ENCODE measurements around the gene SH3BGR.

SH3BGR gene

DNA sequence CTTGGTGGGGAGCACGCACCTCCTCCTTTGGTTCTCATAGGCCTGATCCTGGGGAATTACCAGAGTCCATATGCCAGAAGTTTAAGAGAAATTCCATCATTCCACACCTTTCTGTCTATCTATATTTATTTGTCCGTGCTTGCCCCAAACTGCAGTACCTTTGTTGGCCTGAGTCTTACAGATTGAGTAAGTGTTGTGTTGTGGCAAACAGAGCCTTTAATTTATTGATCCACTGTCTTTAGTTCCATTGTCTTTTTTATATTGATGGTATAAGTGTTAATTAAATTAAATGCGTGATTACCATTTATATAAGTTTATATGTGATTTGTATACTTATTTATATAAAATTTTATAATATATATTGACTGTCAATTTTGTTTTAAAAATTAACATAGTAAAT, 4.9 kb downstream of the SH3BGR start:
- FAIRE-seq, result no peak
- DNase-seq (ENCODE audit: low spot score), result no peak

DNA sequence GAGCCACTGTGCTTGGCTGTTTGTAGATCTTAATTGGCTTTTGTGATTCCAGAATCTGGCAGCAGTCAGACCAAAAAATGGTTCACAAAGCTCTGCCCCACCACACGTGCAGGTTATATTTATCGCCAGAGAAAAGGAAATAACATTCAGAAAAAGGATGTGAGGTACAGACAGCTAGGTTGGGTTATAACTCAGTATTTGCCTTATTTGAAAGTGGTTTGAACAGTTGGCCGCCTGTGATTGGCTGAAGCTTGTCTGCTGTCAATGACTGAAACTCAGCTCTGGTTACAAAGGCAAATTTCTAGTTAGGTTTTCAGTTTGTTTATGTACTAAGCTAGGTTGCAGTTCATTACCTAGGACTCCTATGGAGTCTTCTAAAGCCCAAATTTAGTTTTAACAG, 9.6 kb downstream of the SH3BGR start:
- FAIRE-seq (no peak), DNase-seq (ENCODE audit: low spot score) (no peak)

DNA sequence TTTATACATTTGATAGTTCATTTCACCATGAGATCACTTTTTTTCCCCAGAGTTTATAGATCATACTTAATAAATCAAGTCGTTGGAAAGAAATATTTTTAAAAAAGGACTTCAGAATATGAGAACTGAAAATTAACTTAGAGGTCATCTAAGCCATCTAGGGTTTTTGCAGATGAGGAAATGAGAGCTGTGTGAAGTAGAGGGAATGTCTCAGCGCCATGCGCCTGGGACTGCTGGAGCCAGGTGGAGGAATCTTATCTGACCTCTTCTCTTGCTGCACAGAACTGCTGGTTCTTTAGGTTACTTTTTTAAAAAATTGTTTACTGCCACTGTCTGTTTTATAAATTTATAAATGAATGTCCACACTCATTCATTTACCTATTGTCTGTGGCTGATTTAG, 11.5 kb downstream of the SH3BGR start:
- no peak for FAIRE-seq

DNA sequence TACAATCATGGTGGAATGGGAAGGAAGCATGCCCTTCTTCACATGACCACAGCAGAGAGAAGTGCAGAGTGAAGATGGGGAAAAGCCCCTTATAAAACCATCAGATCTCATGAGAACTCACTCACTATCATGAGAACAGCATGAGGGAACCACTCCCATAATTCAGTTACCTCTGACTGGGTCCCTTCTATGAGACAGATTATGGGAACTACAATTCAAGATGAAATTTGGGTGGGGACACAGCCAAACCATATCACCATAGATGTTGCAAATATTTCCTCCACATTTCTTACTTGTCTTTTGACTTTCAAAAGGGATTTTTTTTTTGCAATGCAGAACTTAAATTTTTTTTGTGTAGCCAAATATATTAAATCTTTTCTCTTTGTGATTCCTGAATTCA, 14.8 kb downstream of the SH3BGR start:
- FAIRE-seq, result no peak

More for the DNA sequence above, 11.5 kb downstream of the SH3BGR start:
- no peak for DNase-seq (ENCODE audit: low spot score)

DNA sequence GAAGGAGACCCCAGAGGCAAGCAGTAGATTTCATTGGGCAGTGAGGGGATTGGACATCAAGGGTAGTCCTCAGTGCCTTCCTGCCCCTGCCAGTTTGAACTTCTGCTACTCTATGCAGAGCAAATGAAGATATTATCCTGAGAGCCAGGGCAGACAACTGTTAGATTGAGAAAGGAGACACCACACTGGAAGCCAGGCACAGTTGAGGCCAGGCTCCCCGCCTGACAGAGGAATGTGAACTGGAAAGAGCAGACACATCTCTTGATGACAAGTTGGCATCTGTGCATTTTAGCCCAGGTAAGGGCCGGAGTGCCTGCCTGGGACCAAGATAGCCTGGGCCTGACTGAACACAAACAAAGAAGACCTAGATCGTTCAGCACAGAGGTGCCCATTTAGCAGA, 16.0 kb downstream of the SH3BGR start:
- FAIRE-seq (no peak), DNase-seq (ENCODE audit: low spot score) (no peak)

More for the DNA sequence above, 14.8 kb downstream of the SH3BGR start:
- no peak for DNase-seq (ENCODE audit: low spot score)

DNA sequence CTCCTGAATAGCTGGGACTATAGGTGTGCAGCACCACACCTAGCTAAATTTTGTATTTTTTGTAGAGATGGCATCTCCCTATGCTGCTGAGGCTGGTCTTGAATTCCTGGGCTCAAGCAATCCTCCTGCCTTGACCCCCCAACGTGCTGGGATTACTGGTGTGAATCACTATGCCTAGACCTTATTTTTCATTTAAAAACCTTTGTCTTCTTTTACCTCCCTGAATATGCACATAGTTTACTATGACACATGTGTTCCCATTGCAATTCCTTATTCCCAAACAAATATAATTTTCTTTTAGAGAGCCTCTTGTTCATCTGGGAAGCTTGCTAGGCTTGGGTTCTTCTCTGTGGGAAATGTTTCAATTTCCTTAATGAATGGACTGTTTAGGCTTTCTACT, 16.8 kb downstream of the SH3BGR start:
- FAIRE-seq, result no peak
- no peak for DNase-seq (ENCODE audit: low spot score)

DNA sequence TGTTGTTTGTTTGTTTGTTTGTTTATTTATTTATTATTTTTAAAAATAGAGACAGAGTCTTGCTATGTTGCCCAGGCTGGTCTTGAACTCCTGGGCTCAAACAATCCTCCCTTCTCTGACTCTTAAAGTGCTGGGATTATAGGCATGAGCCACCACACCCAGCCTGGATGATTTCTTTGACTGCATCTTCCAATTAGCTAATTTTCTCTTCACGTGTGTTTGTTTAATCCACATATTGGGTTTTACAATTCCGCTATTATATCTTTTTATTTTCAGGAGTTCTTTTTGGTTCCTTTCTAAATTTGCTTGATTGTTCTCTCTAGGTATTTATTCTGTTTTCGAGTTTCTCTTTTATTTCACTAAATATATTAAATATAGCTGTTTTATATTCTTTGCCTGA, 19.8 kb downstream of the SH3BGR start:
- no peak for DNase-seq (ENCODE audit: low spot score)
- FAIRE-seq, result no peak

DNA sequence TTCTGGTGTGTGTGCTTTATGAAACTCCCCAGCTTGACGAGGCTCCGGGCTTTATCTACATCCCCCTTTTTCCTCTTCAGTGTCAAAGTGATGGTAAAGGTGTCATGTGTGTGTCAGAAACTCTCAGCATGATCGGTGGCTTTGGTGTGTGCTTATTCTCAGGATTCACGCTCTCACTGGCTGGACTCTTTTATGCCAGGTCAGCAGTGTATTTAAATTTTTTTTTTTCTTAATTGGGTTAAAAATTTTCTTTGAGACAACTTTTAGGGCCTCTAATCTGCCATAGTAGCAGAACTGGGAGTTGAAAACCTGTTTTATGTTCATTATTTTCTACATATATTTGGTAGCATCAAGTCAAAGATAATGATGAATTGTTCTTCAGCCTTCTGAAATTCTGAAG, 21.0 kb downstream of the SH3BGR start:
- DNase-seq (ENCODE audit: low spot score) (no peak), FAIRE-seq (no peak)

DNA sequence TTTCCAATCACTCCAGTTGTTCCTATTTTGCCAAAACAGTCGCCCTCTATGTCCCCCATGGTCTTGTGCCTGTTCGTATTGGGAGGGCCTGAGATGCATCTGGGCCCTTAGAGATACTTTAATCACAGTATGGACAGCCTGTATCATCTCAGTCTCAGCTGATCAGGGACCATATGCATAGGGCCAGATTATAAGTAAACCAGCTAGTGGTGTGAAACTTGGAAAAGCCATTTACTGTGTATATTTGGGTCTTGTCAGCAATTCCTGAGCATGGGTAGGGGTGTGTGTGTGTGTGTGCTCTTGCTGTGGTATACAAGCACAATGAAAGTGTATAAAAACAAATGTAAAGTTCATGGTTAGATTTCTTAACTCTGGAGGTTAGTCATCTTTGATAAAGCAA, 22.8 kb downstream of the SH3BGR start:
- DNase-seq (ENCODE audit: low spot score), result no peak
- no peak for FAIRE-seq

DNA sequence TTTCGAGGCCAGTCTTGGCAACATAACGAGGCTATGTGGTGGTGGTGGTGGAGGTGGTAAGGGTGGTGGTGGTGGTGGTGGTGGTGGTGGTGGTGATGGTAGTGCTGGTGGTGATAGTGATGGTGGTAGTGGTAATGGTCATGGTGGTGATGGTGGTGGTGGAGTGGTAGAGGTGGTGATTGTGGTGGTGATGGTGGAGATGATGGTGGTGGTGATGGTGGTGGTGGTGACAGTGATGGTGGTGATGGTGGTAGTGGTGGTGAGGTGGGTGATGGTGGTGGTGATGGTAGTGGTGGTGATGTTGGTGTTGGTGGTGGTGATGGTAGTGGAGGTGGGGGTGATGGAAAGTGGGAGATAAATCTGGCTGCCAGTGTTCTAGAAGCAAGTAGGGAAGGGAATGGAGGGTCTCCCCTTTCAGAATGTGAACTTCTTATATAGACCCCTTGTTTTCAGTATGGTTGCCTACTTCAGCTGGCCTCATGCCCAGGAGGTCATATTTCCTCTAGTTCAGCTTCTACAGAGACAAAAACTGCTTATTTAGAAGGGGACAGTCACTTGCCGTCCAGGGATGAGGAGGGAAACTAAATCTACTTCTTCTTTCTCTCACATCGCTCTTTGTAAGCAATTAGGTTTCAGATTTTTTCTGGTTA, 27.5 kb downstream of the SH3BGR start:
- DNase-seq (ENCODE audit: low spot score), result no peak
- no peak for FAIRE-seq

DNA sequence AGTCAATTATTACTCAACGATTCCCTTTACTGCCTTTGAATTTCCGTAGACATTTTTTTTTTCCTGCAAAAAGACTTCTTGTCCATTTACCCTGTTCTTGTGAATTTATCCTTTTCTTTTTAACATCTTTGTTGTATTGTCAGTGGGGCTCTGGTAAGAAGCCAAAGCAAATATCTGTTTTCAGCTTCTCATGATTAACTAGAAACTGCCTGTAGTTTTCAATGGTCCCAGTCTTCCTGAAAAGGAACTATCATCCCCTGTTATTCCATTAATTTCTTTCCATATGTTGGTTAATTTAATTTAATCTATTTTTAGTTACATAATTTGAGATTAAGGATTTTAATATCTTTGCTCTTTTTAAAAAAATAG, 28.0 kb downstream of the SH3BGR start:
- no peak for DNase-seq (ENCODE audit: low spot score)
- no peak for FAIRE-seq

DNA sequence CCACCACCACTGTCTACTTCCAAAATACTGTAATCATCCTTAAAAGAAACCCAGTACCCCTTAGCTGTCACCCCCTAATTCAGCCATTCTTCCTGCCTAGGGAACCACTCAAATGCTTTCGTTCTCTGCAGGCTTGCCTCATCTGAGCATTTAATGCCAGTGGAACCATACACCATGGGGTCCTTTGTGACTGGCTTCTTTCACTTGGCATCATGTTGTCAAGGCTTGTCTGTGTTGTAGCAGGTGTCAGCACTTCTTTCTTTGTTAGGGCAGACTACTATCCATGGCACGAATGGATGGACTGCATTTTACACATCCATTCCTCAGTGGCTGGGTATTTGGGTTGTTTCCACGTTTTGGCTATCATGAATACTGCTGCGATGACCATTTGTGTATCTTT, 28.5 kb downstream of the SH3BGR start:
- DNase-seq (ENCODE audit: low spot score), result no peak
- no peak for FAIRE-seq

DNA sequence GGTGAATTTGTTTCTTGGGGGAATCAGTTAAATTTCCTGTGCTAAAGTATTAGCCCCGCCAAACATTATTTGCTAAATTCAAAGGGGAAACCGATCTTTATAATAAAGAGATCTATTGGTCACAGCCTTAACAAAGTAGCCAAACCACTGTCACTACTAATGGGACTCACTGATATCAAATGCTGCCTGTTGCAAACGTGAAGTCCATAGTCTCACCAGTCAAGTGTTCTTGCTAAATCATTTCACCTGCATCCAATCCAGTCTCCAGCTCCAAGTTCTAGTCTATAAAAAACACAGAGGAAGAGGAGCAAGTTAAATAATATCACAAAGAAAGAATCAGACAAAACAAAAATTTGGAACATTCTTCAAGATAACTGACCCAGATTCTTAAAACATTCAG, 30.1 kb downstream of the SH3BGR start:
- no peak for FAIRE-seq

DNA sequence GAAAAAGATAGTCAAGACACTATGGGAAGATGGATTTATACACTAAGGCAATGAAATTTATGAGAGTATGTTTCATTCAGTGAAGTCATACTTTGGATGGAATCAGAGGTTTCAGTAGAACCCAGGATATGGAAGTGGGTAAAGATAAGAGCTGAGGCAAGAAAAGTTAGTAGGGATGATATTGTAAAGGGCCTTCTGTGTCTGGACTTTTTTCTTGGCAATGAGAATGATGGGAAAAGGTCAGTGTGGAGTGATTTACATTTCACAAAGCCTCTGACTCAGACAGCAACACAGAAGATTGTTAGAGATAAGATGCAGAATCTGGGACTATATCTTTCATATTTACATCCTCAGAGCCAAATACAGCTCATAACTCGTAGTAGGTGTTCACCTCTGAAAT, 32.1 kb downstream of the SH3BGR start:
- DNase-seq (ENCODE audit: low spot score) (no peak), FAIRE-seq (no peak)

More for the DNA sequence above, 30.1 kb downstream of the SH3BGR start:
- DNase-seq (ENCODE audit: low spot score), result no peak

DNA sequence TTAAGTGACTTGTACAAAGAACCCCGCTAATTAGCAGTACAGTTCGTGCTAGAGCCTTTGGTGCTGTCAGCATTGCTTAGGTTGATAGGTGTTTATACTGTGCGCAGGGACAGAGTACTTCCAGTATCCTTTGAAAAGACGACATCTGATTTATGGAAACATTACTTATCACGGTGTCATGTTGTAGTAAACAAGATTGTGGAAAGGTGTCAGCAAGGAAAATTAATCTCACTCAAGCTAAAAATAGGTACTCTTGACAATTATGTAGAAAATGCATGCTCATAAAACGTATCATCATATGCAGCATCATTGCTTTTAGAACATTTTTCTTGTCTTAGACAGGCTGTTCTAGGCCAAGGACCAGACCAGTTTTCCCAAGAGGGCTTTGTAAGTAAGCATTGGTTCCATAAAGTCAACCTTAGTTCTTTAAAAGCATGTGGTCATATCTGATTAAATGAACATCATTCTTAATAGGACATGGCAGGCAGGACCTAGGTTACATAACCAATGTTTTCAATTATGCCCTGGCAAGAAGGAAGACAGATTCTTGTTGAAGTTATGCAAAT, 33.0 kb downstream of the SH3BGR start:
- no peak for DNase-seq (ENCODE audit: low spot score)
- no peak for FAIRE-seq

DNA sequence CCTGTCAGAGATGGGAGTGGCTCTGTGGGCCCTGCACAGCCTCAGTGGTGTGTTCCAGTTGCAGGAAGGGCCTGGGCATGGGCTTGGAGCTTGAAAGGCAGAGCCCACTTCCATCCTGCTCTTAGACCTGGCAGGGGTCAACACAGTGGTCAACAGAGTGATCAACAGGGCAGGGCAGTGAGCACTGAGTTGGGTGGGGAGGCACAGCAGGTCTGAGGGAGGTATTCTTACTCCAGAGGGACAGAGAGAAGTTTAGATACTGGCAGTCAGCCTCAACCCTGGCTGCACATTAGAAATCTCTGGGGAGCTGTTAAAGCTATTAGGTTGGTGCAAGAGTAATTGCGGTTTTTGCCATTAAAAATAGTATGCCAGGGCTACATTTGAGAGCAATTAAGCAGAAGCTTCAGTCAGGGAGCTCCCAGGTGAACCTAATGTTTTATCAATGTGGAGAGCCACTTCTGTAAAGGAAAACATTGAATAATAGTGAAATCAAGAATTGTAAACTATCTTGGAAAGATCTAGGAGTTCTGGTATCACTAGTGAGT, 37.7 kb downstream of the SH3BGR start:
- DNase-seq (ENCODE audit: low spot score) (no peak), FAIRE-seq (no peak)

DNA sequence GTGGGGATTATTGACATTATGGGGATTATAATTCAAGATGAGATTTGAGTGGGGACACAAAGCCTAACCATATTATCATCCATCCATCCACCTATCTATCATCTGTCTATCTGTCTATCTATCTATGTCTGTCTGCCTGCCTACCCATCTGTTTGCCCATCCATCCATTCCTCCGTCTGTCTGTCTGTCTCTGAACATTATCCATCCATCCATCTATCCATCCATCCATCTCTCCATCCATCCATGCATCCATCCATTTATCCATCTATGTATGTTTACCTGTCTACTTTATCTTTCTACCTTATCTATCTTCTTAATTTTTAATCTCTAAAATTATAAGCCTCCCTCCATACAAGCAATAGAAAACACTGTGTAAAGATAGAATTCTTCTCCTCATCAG, 47.4 kb downstream of the SH3BGR start:
- FAIRE-seq, result no peak
- no peak for DNase-seq (ENCODE audit: low spot score)

DNA sequence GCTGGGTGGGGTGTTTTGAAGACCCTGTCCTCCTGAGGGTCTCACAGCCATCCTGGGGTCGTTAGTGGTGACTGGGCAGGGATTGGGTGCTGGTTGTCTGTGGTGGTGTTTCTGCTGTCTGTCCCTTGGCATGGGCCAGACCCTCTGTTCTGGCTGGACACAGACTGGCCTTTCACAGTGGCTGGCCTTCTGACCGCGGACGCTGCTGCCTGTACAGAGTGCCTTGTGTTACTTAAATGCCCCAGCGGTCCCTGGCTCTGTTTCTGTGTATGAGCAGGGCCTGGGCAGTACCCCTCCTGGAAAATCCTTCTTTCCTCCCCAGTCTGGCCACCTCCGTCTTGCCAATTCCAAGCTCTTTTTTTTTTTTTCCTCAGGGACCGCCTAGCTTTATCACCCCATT, 50.9 kb downstream of the SH3BGR start:
- DNase-seq (ENCODE audit: low spot score) (no peak), FAIRE-seq (no peak)

DNA sequence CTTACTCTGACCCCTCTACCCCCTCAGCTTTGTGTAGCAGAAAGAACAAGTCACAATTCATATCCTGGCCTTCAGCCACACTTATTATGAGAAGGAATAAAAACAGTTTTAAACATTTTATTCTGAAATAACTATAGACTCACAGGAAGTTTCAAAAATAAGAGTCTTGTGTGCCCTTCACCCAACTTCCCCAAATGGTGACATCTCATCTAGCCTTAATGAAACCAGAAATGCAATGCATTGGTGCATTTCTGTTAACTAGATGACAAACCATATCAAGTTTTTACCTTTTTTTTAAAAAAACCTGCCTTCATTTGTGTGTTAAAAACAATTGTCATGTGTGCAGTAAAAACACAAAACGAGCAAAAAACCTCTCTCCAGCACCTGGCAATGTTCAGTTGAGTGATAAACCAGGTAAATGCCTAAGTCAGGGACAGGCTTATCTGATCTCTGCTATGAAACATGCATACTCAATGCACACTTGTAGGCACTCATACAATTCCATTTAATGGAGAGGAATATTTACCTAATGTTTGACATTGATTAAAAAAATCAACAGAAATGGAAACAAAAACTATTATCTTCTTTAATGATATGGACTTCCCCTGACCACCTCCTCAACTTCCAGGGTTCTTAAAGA, 51.5 kb downstream of the SH3BGR start:
- no peak for DNase-seq (ENCODE audit: low spot score)
- no peak for FAIRE-seq

DNA sequence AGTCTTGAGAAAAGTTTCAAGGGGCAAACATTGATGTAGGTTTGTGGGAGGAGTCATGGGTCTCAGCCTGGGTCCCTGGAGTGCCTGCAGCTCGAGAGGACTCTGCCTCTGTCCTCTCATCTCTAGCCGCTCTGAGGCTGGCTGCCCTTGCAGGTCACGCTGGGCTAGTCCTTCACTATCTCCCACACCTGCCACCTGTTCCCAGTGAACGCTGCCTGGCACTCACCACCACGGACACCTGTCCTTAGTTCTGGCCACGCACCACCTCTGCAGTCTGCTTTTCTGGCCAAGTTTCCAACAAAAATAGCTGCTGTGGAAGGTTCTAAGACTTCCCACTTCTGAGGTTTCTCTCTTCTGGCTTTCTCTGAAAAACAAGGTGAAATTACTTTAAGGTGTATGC, 52.5 kb downstream of the SH3BGR start:
- no peak for DNase-seq (ENCODE audit: low spot score)
- FAIRE-seq, result no peak

DNA sequence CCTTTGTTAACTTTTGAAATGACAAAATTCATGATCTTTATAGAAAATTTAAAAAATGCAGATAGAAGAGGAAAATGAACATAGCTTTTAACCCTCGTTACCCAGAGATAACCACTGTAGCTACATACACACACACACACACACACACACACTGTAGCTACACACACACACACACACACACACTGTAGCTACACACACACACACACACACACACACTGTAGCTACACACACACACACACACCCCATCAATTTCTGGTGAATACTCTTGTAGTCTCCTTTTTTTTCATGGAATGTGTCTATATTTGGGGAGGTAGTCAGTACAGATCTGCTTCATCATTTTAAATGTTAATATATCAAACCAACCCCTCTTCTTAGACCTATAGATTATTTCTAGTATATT, 58.5 kb downstream of the SH3BGR start:
- FAIRE-seq (no peak), DNase-seq (ENCODE audit: low spot score) (no peak)

DNA sequence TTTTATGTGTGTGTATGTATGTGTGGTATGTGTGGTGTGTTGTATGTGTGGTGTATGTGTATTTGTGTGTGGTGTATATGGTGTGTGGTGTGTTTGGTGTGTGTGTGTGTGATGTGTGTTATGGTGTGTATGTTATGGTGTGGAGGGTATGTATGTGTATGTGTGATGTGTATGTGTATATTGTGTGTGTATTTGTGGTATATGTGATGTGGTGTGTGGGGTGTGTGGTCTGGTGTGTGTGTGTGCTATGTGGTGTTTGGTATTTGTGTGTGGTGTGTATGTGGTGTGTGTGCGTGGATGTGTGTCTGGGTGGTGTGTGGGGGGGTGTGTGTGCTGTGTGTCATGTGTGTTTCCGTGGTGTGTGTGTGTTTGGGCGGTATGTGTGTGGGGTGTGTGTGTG, 59.3 kb downstream of the SH3BGR start:
- FAIRE-seq, result no peak
- no peak for DNase-seq (ENCODE audit: low spot score)

DNA sequence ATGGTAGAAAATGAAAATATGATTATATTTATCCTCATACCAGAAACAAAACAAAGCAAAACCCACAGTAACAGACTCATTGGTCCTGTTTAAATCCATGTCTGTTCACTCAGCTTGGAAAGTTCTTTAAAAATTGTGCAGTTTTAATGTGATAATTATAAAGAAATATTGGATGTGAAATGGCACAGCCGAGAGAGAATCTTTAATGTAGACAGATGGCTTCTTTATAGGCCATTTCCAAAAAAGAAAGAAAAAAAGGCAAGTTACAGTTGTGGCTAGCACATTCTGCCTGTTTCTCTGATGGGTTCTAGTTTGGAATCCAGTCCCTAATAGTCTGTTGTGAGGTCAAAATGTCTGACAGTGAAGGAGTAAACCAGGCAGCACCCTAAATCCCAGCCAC, 62.0 kb downstream of the SH3BGR start:
- FAIRE-seq (no peak), DNase-seq (ENCODE audit: low spot score) (no peak)
